ENCODE measurements around the gene CD38.

GRCh38 chr4:15894393-15894792, 116.3 kb downstream of the CD38 start:
- TF ChIP-seq, protein P1, sequence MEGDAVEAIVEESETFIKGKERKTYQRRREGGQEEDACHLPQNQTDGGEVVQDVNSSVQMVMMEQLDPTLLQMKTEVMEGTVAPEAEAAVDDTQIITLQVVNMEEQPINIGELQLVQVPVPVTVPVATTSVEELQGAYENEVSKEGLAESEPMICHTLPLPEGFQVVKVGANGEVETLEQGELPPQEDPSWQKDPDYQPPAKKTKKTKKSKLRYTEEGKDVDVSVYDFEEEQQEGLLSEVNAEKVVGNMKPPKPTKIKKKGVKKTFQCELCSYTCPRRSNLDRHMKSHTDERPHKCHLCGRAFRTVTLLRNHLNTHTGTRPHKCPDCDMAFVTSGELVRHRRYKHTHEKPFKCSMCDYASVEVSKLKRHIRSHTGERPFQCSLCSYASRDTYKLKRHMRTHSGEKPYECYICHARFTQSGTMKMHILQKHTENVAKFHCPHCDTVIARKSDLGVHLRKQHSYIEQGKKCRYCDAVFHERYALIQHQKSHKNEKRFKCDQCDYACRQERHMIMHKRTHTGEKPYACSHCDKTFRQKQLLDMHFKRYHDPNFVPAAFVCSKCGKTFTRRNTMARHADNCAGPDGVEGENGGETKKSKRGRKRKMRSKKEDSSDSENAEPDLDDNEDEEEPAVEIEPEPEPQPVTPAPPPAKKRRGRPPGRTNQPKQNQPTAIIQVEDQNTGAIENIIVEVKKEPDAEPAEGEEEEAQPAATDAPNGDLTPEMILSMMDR (conservative IDR thresholded peaks at IDR 0.05 in 1 of 2, IDR thresholded peaks at IDR 0.05 in 1 of 2; ENCODE audit: low read depth in 1 of 2, low read length in 2 of 2) = no peak
- no peak for TF ChIP-seq EZH2 (IDR thresholded peaks at IDR 0.05; ENCODE audit: low read length, missing control alignments)

All from fibroblast of lung (primary cell).